ENCODE results near the gene NCAM2.

GRCh38 chr21:21029164-21029563 lies 31.0 kb downstream of the NCAM2 start:
- TF ChIP-seq, protein P1, sequence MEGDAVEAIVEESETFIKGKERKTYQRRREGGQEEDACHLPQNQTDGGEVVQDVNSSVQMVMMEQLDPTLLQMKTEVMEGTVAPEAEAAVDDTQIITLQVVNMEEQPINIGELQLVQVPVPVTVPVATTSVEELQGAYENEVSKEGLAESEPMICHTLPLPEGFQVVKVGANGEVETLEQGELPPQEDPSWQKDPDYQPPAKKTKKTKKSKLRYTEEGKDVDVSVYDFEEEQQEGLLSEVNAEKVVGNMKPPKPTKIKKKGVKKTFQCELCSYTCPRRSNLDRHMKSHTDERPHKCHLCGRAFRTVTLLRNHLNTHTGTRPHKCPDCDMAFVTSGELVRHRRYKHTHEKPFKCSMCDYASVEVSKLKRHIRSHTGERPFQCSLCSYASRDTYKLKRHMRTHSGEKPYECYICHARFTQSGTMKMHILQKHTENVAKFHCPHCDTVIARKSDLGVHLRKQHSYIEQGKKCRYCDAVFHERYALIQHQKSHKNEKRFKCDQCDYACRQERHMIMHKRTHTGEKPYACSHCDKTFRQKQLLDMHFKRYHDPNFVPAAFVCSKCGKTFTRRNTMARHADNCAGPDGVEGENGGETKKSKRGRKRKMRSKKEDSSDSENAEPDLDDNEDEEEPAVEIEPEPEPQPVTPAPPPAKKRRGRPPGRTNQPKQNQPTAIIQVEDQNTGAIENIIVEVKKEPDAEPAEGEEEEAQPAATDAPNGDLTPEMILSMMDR (IDR thresholded peaks at IDR 0.05; ENCODE audit: poor library complexity) = no peak
- no peak for TF ChIP-seq EZH2 (IDR thresholded peaks at IDR 0.05; ENCODE audit: borderline replicate concordance)

Measured in hepatocyte (in vitro differentiated cells).